Measurements from ENCODE around the gene CFAP119.

GRCh38 chr16:30724641-30725417, 37.0 kb downstream of the CFAP119 start:
- no peak for TF ChIP-seq CEBPB (IDR thresholded peaks at IDR 0.05; ENCODE audit: low read depth, low read length)
- TF ChIP-seq CTCF (IDR thresholded peaks at IDR 0.05; ENCODE audit: control extremely low read depth in 1 of 3, insufficient read depth in 1 of 3, low read depth in 1 of 3, low read length in 3 of 3): no peak
- no peak for TF ChIP-seq POLR2A (IDR thresholded peaks at IDR 0.05; ENCODE audit: control extremely low read depth in 1 of 2, low read depth in 2 of 2, low read length in 2 of 2)
- TF ChIP-seq RFX5 (IDR thresholded peaks at IDR 0.05; ENCODE audit: borderline replicate concordance, low read depth, low read length): no peak
- TF ChIP-seq HDAC2 (IDR thresholded peaks at IDR 0.05; ENCODE audit: borderline replicate concordance in 1 of 2, low read depth in 2 of 2, low read length in 2 of 2): no peak
- no peak for TF ChIP-seq CHD2 (IDR thresholded peaks at IDR 0.05; ENCODE audit: low read length)
- TF ChIP-seq MAX (IDR thresholded peaks at IDR 0.05): no peak
- no peak for TF ChIP-seq BACH1 (IDR thresholded peaks at IDR 0.05; ENCODE audit: low read length)
- TF ChIP-seq POU5F1 (IDR thresholded peaks at IDR 0.05; ENCODE audit: low read depth, low read length): no peak
- TF ChIP-seq SP2 (IDR thresholded peaks at IDR 0.05; ENCODE audit: low read length): no peak
- TF ChIP-seq EP300 (IDR thresholded peaks at IDR 0.05; ENCODE audit: borderline replicate concordance in 1 of 2, low read depth in 2 of 2, low read length in 2 of 2): no peak

All from H1 (cell line).